Uterus (tissue), 4 donors: ENCODE measurements around the gene PRR3. TPM values are rescaled to one million over a fixed set of nuclear protein-coding genes. Genes with fewer than 3 reads are reported as not detected.
A peak's percentile ranks its signal among the peaks of the same experiment; 100 is the strongest.
"Not testable (repeated sequence)": the region's sequence is repeated elsewhere in the genome, so short reads cannot be mapped to it uniquely, and the experiment has no call there.

ENCODE experiments used
- DNase-seq, 2 donors: peaks; one replicate each; pipeline ENCODE4 v3.0.0-alpha.2; 2019 to 2020
- H3K27ac ChIP-seq, 2 donors: fragments of 200-600 bp; sonication (generic); 1 replicate in 1 of 2; 2 replicates in 1 of 2; pipeline ENCODE4 v1.5.1; 2016 to 2018
- H3K27me3 ChIP-seq, 2 donors: fragments of 200-600 bp; sonication (generic); one replicate each; pipeline ENCODE4 v1.5.1; 2018 to 2019; ENCODE audit warnings: control low read depth in 1 of 2
- H3K36me3 ChIP-seq, 2 donors: fragments of 200-600 bp; sonication (generic); one replicate each; pipeline ENCODE4 v1.5.1; 2019; ENCODE audit warnings: control low read depth in 1 of 2
- H3K4me1 ChIP-seq, 2 donors: fragments of 200-600 bp; sonication (generic); one replicate each; pipeline ENCODE4 v1.5.1; 2018 to 2019; ENCODE audit warnings: control low read depth in 1 of 2
- H3K4me3 ChIP-seq, 2 donors: fragments of 200-600 bp; sonication (generic); 1 replicate in 1 of 2; 2 replicates in 1 of 2; pipeline ENCODE4 v1.5.1; 2018 to 2019; ENCODE audit warnings: mild to moderate bottlenecking in 1 of 2
- H3K9me3 ChIP-seq, 2 donors: fragments of 200-600 bp; sonication (generic); one replicate each; pipeline ENCODE4 v1.5.1; 2019; ENCODE audit warnings: control low read depth in 1 of 2
- CTCF ChIP-seq, 4 experiments: fragments of 200-600 bp in 2 of 4; fragments of 450-650 bp in 2 of 4; sonication (generic) in 2 of 4; IDR thresholded peaks; one replicate each; pipeline ENCODE4 v1.5.1; 2016 to 2019; ENCODE audit warnings: antibody characterized with exemption in 4 of 4, mild to moderate bottlenecking in 2 of 4, moderate library complexity in 1 of 4
- POLR2A ChIP-seq, 2 donors: fragments of 450-650 bp; IDR thresholded peaks; one replicate each; pipeline ENCODE4 v1.6.1; 2016; ENCODE audit warnings: antibody characterized with exemption in 2 of 2, mild to moderate bottlenecking in 1 of 2, moderate library complexity in 1 of 2
- intact Hi-C: fragments of 100-400 bp; cut with DNase I; formaldehyde crosslinking; loops from one replicate; pipeline ENCODE4 v1.15.1; 2023; ENCODE audit warnings: low total_unique reads
- total RNA-seq, 4 donors: library from RNA; depleted of rRNA in 3 of 4; stranded (reverse); fragments of >200 nt in 3 of 4; gene quantifications; one replicate each; pipeline versions ENCODE4 v1.1.0 to v1.2.4, GENCODE V29; 2014 to 2023
- donor health status: DM: yes; HTN: yes; CAD: no.

PRR3 gene
- total RNA-seq, 4 donors from 2014 or later: 4.4 to 23.0 (median 16.2) TPM

- intact Hi-C loops: no loop called here
- no peak for DNase-seq
- no peaks in the 10 kb centered on the region for H3K9me3 ChIP-seq
- no peak overlapping the region for H3K4me3 ChIP-seq
- TF ChIP-seq CTCF (IDR thresholded peaks at IDR 0.05) (no peak), POLR2A (IDR thresholded peaks at IDR 0.05) (no peak)
- no peaks in the 10 kb centered on the region for H3K36me3 ChIP-seq
- H3K27me3 ChIP-seq: no peaks in the 10 kb centered on the region
- H3K4me1 ChIP-seq: no peaks in the 10 kb centered on the region
- peak overlapping the region in 1 of 2 donors; percentile 42 for H3K27ac ChIP-seq
Observed at GRCh38 chr6:30590509-30590908, 33.4 kb downstream of the PRR3 start.

GRCh38 chr6:30591008-30591407, 33.9 kb downstream of the PRR3 start:
- DNase-seq: no peak
- intact Hi-C loops: no loop called here
- no peaks in the 10 kb centered on the region for H3K27me3 ChIP-seq
- no peaks in the 10 kb centered on the region for H3K9me3 ChIP-seq
- H3K27ac ChIP-seq: peak overlapping the region in 1 of 2 donors; percentile 42
- no peak overlapping the region for H3K4me3 ChIP-seq
- no peaks in the 10 kb centered on the region for H3K36me3 ChIP-seq
- no peaks in the 10 kb centered on the region for H3K4me1 ChIP-seq
- TF ChIP-seq POLR2A (IDR thresholded peaks at IDR 0.05): no peak

GRCh38 chr6:30592287-30592686, 35.2 kb downstream of the PRR3 start:
- H3K9me3 ChIP-seq: no peaks in the 10 kb centered on the region
- H3K4me1 ChIP-seq: no peaks in the 10 kb centered on the region
- H3K27ac ChIP-seq: no peak overlapping the region
- H3K27me3 ChIP-seq: no peaks in the 10 kb centered on the region
- TF ChIP-seq CTCF (IDR thresholded peaks at IDR 0.05) (no peak), POLR2A (IDR thresholded peaks at IDR 0.05) (no peak)
- H3K4me3 ChIP-seq: no peak overlapping the region
- intact Hi-C loops: no loop called here
- H3K36me3 ChIP-seq: no peaks in the 10 kb centered on the region
- no peak for DNase-seq

GRCh38 chr6:30597315-30598144, 40.4 kb downstream of the PRR3 start:
- H3K36me3 ChIP-seq, H3K4me3 ChIP-seq, H3K9me3 ChIP-seq, H3K4me1 ChIP-seq, H3K27ac ChIP-seq, H3K27me3 ChIP-seq: not testable (repeated sequence)
- intact Hi-C loops: loop anchor here (5.0 kb wide), 1 partner anchor 115 kb away; no protein-coding TSS in a partner anchor
- TF ChIP-seq CTCF (IDR thresholded peaks at IDR 0.05): peak; percentile 55 to 82 (median 76)
- peak; percentile 65 to 77 for DNase-seq

- Histone ChIP-seq H3K27ac (no peak overlapping the region), H3K36me3 (no peaks in the 10 kb centered on the region)
Observed at GRCh38 chr6:30598912-30599624, 42.0 kb downstream of the PRR3 start.

More at GRCh38 chr6:30598912-30599624, 42.0 kb downstream of the PRR3 start:
- no peak for TF ChIP-seq CTCF (IDR thresholded peaks at IDR 0.05)
- no peak for DNase-seq
- intact Hi-C loops: loop anchor here (5.0 kb wide), 1 partner anchor 117 kb away; no protein-coding TSS in a partner anchor
- no peaks in the 10 kb centered on the region for H3K4me1 ChIP-seq
- H3K4me3 ChIP-seq: no peak overlapping the region
- H3K9me3 ChIP-seq: no peaks in the 10 kb centered on the region
- H3K27me3 ChIP-seq: no peaks in the 10 kb centered on the region
